ENCODE results near the gene LBHD1.

Gene LBHD1

DNA sequence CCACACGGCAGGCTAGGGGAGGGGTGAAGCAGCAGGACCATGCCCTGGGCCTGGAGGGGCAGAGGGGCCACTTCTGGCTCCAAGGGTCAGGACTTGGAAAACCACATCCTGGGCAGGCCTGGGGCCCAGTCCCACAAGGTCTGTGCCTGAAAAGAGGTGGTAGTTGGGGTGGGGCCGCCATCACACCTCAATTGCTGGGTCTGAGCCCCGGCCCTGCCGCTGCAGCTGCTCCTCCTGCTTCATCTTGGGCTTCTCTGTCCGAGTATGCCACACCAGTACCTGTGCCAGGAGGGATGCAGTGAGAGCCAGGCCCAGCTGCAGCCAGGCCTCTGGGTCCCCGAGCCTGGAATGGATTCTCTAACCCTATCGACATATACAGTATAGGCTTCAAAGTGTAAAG lies 56.5 kb downstream of the LBHD1 start:
- DNase-seq (ENCODE audit: low spot score) = no peak

DNA sequence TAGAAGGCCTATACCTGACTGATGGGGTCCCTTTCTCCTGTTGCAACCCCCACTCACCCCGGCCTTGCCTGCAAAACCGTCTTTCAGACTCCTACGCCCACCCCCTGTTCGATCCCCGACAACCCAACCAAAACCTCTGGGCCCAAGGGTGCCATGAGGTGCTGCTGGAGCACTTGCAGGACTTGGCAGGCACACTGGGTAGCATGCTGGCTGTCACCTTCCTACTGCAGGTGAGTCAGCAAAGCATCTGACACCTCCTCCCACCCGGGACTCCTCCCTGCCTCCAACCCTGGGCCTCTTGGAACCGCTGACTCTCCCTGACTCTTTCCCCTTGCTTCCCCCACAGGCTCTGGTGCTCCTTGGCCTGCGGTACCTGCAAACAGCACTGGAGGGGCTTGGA lies 57.8 kb downstream of the LBHD1 start:
- no peak for DNase-seq (ENCODE audit: low spot score)

DNA sequence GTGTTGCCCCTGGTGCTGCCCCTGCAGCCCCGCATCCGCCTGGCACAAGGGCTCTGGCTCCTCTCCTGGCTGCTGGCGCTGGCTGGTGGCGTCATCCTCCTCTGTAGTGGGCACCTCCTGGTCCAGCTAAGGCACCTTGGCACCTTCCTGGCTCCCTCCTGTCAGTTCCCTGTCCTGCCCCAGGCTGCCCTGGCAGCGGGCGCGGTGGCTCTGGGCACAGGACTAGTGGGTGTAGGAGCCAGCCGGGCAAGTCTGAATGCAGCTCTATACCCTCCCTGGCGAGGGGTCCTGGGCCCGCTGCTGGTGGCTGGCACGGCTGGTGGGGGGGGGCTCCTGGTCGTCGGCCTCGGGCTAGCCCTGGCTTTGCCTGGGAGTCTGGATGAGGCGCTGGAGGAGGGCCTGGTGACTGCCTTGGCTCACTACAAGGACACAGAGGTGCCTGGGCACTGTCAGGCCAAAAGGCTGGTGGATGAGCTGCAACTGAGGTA lies 58.7 kb downstream of the LBHD1 start:
- DNase-seq (ENCODE audit: low spot score) = no peak

Data from AG20443 (cell line).